Activated naive CD8-positive, alpha-beta T cell treated with anti-CD3 and anti-CD28 coated beads for 36 hours (primary cell): Measurements from ENCODE around the gene ISM1. TPM values are rescaled to one million over a fixed set of nuclear protein-coding genes. Genes with fewer than 3 reads are reported as not detected.
A peak's percentile ranks its signal among the peaks of the same experiment; 100 is the strongest.

Source experiments
- DNase-seq: peaks from one replicate; pipeline ENCODE4 v3.0.0; 2021
- H3K27ac Mint-ChIP-seq: one replicate; pipeline ENCODE4 v1.8.0; 2022; ENCODE audit warnings: mild to moderate bottlenecking, moderate library complexity, mixed read lengths
- H3K27me3 Mint-ChIP-seq: one replicate; pipeline ENCODE4 v1.8.0; 2022; ENCODE audit warnings: mild to moderate bottlenecking, mixed read lengths
- H3K36me3 Mint-ChIP-seq: one replicate; pipeline ENCODE4 v1.8.0; 2021; ENCODE audit warnings: mild to moderate bottlenecking, mixed read lengths
- H3K4me1 Mint-ChIP-seq: one replicate; pipeline ENCODE4 v1.8.0; 2021; ENCODE audit warnings: mixed read lengths
- H3K4me3 Mint-ChIP-seq: one replicate; pipeline ENCODE4 v1.8.0; 2022; ENCODE audit warnings: mild to moderate bottlenecking, moderate library complexity, mixed read lengths
- H3K9me3 Mint-ChIP-seq: one replicate; pipeline ENCODE4 v1.8.0; 2022; ENCODE audit warnings: mixed read lengths
- total RNA-seq, 2 experiments: library from RNA; stranded (reverse); gene quantifications; one replicate each; pipeline ENCODE4 v1.2.3, GENCODE V29; 2021

Gene ISM1
- total RNA-seq, 2 experiments from 2014 or later: 3.2 to 3.4 TPM

DNA sequence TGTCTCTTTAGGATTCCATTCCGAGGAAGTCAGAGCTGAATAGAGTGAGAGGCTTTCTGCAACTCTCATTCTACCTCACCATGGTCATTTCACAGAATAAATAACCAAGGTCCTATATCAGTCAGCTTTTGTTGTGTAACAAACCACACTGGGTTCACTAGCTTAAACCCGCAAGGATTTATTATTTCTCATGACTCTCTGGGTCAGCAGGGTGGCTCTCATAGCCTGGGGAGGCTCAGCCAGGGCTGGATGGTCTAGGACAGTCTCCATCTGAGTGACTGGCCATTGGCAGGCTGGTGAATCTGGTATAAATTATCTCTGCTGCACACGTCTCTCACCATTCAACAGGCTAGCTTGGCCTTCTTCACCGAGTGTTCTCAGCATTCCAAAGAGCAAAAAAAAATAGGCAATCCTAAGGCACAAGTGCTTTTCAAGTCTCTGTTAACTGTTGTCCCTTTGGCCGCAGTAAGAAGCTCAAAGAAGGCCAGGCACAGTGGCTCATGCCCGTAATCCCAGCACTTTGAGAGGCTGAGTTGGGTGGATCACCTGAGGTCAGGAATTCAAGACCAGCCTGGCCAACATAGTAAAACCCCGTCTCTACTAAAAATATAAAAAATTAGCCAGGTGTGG, 39.7 kb downstream of the ISM1 start:
- Mint-ChIP-seq H3K27ac (no peak overlapping the region), H3K4me3 (no peak overlapping the region), H3K9me3 (no peaks in the 10 kb centered on the region), H3K4me1 (peaks cover 9% of the 10 kb centered on the region), H3K27me3 (peaks cover 4% of the 10 kb centered on the region), H3K36me3 (no peaks in the 10 kb centered on the region)
- DNase-seq: no peak

DNA sequence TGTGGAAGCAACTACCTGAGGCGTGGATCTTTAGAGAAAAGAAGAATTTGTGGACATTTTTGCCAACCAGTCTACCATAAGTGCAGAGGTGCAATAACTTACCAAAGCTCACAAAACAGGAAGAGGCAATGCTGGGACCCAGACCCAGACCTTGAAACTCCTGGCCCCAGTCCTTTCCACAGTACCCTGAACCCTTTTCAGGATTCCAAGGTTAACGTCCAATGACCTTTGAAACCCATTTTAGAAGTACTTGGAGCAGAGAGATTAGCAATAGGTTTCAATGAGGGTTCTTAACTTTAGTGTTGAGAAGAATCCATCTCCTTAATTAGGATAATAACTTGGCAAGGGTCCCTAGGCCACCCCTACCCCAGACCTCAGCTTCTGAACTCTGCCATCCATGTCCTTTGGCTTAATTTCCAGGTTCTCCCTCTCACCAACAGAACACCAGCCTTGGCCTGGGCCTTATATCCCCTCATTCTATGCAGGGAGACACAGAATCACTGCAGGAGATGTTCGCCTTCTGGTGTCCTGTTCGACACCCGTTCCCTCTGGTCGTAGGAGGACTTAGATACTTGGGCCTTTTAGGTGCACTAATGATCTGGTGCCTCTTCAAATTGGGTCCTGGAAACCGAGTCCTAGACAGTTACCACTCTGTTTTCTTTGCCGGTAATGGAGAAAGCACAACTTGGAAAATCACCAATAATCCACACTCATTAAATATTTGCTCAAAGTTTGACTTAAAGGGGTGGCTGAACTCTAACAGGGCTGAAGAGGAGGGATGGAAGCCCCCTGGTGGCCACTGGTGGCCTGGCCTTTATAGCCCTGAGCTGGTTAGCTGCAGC, 40.6 kb downstream of the ISM1 start:
- Mint-ChIP-seq H3K4me3 (no peak overlapping the region), H3K4me1 (peaks cover 9% of the 10 kb centered on the region), H3K9me3 (no peaks in the 10 kb centered on the region), H3K36me3 (no peaks in the 10 kb centered on the region), H3K27me3 (peaks cover 4% of the 10 kb centered on the region), H3K27ac (no peak overlapping the region)
- peak; percentile 62 for DNase-seq

DNA sequence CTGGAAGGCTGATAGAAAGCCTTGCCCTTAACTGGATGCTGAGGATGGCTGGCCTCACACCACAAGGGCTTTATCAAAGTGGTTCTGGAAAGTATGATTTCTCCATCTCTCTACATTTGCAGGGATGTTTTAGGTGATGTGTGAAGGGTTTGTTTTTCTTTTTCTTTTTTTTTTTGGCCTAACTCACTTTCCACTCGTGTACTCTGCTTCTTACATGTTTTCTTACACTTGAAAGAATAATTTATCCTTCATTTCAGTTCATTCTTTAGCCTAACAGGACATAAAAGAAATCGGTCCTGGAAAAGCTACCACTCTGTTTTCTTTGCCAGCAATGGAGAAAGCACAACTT, 41.2 kb downstream of the ISM1 start:
- Mint-ChIP-seq H3K27ac (no peak overlapping the region), H3K9me3 (no peaks in the 10 kb centered on the region), H3K36me3 (no peaks in the 10 kb centered on the region), H3K4me1 (peaks cover 9% of the 10 kb centered on the region), H3K27me3 (peaks cover 4% of the 10 kb centered on the region), H3K4me3 (no peak overlapping the region)
- DNase-seq: no peak

DNA sequence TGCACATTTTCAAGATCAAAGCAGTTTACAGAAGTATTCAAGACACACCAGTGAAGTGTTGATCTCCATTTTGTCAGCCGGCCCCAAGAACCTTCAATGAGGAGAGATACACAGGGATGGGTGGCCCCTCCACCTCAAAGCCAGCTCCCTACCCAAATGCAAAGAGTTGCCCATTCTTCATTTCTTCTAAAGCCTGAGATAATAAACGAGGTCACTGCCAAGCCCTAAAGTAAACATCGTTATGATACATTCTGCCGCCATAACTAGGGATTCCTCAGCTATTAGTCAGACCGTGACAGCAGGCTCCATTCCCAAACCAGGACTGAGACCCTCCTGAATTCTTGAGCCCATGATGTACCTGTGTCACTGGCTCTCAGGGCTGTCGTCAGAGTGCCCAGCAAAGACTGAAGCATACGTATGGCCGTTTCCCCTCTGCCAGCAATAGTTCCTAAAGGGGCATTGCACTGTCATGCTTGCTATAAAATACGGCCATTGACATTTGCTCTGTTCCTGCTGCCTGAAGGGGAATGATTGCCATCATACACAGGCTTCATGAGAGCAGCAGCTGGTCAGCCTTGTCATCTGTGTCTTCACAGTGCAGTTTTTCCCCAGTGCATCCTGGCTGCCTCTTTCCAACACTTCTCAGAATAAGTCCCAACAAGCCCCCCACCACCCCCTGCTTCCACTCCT, 41.7 kb downstream of the ISM1 start:
- Mint-ChIP-seq H3K36me3 (no peaks in the 10 kb centered on the region), H3K4me1 (peaks cover 9% of the 10 kb centered on the region), H3K27ac (no peak overlapping the region), H3K9me3 (no peaks in the 10 kb centered on the region), H3K4me3 (no peak overlapping the region), H3K27me3 (peaks cover 4% of the 10 kb centered on the region)
- no peak for DNase-seq

DNA sequence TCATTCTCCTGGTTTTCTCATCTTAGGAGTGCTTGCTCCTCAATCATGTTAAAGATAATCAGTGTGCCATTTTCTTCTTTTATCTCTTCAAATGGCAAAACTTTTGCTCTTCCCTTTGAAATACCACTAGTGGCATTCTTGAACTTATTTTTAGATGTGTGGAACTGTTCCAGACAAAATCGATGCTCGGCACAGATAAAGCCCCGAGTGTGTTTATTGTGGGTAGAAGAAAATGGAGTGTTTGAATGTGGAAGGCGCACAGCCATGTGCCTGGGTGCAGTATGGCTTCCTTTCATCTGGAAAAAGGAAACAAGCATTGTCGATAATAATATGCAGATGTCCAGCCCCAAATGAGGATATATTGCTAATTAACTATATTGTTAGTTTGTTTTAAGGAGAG, 42.4 kb downstream of the ISM1 start:
- H3K27ac Mint-ChIP-seq: no peak overlapping the region
- H3K4me3 Mint-ChIP-seq: no peak overlapping the region
- H3K36me3 Mint-ChIP-seq: no peaks in the 10 kb centered on the region
- peaks cover 4% of the 10 kb centered on the region for H3K4me1 Mint-ChIP-seq
- H3K9me3 Mint-ChIP-seq: no peaks in the 10 kb centered on the region
- DNase-seq: no peak
- H3K27me3 Mint-ChIP-seq: peaks cover 10% of the 10 kb centered on the region

DNA sequence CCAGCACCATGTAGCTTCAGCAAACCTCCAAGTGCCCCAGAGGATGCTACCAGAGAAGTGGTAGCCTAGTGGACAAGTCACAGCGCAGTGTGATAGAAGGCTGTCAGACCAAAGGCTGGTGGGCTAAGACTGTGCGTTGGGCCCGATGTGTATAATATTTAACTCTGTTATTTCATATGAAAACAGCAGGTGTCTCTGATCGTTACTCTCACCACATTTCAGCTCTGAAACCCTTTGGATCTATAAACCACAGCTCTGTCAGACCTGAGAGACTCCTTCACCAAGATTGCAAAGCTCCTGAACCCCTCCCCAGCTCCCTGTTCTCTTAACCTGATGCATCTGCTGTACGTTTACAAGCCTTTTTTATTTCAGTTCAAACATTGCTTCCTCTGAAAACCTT, 43.8 kb downstream of the ISM1 start:
- H3K9me3 Mint-ChIP-seq: no peaks in the 10 kb centered on the region
- H3K4me3 Mint-ChIP-seq: no peak overlapping the region
- H3K27ac Mint-ChIP-seq: no peak overlapping the region

DNA sequence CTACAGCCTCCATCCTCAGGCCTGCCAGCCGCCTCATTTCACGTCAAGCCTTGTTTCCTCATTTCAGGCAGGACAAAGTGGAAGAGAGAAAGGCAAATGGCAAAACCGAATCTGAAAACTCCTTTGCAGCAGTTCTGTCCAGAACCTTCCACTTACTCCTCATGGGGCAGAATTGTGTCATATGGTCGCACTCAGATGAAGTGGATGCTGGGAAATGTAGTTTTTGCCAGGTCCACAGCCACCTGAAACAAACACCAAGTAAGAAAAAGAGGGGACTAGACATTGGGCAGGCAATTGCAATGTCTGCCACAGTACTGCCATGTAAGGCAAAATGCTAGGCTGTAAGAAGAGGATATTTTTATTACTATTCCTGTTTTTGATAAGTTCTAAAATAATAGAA, 44.9 kb downstream of the ISM1 start:
- Mint-ChIP-seq H3K27me3 (peaks cover 10% of the 10 kb centered on the region), H3K9me3 (no peaks in the 10 kb centered on the region), H3K27ac (no peak overlapping the region), H3K36me3 (peaks cover 2% of the 10 kb centered on the region), H3K4me3 (no peak overlapping the region), H3K4me1 (peaks cover 3% of the 10 kb centered on the region)
- DNase-seq: no peak

More for the DNA sequence above, 43.8 kb downstream of the ISM1 start:
- DNase-seq: no peak
- Mint-ChIP-seq H3K36me3 (no peaks in the 10 kb centered on the region), H3K27me3 (peaks cover 10% of the 10 kb centered on the region), H3K4me1 (peaks cover 3% of the 10 kb centered on the region)

DNA sequence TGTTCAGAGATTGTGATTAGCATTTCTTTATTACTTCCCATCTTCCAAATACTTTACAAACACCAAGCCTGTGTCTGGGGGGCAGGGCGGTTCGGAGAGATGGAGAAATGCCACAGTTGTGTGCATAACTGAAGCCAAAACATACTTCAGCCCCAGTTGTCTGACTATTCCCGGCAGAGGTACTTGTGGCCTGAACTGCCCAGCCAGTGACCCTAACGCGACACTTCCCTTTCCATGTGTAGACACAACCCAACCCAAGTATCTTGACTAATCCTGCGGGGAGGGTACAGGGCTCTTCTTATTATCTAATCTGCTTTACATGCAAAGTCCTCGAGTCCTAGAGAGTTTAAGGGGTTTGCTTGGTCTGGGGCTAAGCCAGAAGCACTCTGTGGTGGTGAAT, 46.2 kb downstream of the ISM1 start:
- Mint-ChIP-seq H3K4me1 (peaks cover 2% of the 10 kb centered on the region), H3K36me3 (peaks cover 8% of the 10 kb centered on the region), H3K9me3 (no peaks in the 10 kb centered on the region), H3K27ac (no peak overlapping the region), H3K4me3 (no peak overlapping the region), H3K27me3 (peaks cover 16% of the 10 kb centered on the region)
- no peak for DNase-seq

DNA sequence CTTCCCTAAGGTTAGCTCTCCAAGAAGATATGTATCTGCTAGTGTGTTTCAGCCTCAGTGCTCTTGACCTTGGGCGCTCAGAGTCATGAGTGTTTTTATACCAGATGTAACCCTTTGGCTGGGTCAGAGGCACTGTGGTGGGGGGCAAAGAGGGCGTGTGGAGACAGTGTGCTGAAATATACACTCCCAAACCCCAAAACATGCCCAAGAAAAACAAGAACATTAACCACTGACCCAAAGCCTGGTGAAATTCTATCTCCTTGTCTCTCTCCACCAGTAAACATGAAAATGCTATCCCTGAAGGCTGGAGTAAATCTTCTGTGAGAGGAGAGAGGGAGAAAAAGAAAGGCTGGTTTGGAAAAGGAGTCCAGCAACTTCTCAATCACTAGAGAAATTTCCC, 47.9 kb downstream of the ISM1 start:
- H3K4me3 Mint-ChIP-seq: no peak overlapping the region
- H3K9me3 Mint-ChIP-seq: no peaks in the 10 kb centered on the region
- H3K36me3 Mint-ChIP-seq: peaks cover 9% of the 10 kb centered on the region

DNA sequence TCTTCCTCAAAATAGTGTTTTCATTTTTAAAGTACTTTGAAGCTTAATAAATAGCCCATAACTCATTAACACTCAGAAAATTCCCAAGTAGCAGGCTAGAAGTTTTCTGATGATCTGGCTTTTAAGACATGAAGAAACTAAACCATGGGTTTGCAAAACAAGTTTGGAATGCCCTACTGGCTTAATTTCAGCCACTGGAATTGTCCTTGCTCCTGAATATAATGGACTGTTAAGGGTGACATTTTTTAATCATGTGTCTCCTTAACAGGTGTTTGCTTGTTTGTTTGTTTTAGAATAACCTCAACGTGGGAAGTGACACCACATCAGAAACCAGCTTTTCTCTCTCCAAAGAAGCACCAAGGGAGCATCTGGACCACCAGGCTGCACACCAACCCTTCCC, 49.1 kb downstream of the ISM1 start:
- Mint-ChIP-seq H3K27ac (no peak overlapping the region), H3K4me1 (no peaks in the 10 kb centered on the region), H3K27me3 (peaks cover 16% of the 10 kb centered on the region), H3K9me3 (no peaks in the 10 kb centered on the region), H3K36me3 (peaks cover 9% of the 10 kb centered on the region), H3K4me3 (no peak overlapping the region)
- DNase-seq: no peak

More for the DNA sequence above, 47.9 kb downstream of the ISM1 start:
- Mint-ChIP-seq H3K27me3 (peaks cover 16% of the 10 kb centered on the region), H3K4me1 (no peaks in the 10 kb centered on the region), H3K27ac (no peak overlapping the region)
- DNase-seq: no peak

DNA sequence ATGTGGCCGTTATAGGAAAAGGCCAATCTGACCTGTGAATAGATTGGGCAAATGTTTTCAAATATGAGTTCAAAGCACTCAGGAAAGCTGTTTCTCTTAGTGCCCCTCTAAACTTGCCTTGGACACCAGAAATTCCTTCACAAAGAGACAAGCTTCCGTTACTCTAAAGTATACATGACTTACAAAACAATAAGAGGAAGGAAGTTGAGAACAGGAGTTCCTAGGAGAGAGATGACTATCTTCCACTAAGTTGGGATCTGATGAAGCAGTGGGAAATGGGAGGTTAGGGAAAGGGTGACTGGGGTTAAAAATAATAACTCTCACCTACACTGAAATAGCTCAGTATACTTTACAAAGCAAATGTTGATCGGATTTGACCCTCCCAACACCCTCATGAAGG, 50.0 kb downstream of the ISM1 start:
- no peak for DNase-seq
- H3K27ac Mint-ChIP-seq: no peak overlapping the region
- no peak overlapping the region for H3K4me3 Mint-ChIP-seq
- H3K27me3 Mint-ChIP-seq: peaks cover 16% of the 10 kb centered on the region
- no peaks in the 10 kb centered on the region for H3K4me1 Mint-ChIP-seq
- no peaks in the 10 kb centered on the region for H3K9me3 Mint-ChIP-seq
- H3K36me3 Mint-ChIP-seq: peaks cover 9% of the 10 kb centered on the region

DNA sequence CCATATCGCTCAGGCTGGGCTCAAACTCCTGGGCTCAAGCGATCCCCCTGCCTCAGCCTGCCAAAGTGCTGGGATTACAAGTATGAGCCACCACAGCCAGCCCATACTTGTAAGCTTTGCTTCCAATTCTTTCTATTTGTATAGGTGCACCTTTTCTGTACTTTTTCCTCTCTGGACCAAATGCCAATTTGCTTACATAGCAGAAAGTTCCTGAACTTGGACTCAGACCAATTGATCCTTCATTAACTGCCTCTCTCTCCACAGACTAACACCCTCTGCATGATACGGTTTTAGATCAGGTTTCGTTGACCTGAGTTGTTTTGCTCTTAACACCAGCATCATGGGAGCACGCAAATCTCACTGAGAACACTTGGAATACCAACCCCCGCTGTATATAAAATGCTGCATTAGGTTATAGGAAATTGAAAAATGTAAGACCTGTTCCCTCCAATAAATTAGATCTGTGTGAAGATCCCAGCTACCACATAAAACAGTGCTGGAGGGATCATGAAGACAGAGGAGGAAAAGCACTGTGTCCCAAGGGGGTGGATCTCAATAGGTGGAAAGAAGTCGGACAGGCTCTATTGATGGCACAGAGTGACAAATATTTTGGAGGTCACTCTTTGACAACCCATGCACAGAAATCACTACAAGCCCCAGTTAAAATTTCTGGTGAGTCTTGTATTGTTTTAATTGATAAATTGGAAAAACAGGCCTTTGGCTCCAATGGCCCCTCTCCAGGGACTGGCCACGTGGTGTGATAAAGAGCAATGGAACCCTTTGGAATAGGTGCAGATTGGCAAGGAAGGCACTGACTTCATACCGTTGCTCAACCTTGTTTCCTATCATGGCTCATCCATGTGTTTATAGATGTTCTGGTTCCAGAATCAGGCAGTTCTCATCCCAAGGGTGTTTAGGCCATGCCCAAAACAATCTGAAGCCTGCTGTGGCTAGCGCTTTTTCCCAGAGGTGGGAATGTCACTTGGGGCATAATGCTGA, 51.2 kb downstream of the ISM1 start:
- H3K4me1 Mint-ChIP-seq: no peaks in the 10 kb centered on the region
- DNase-seq: no peak
- H3K36me3 Mint-ChIP-seq: peaks cover 9% of the 10 kb centered on the region
- H3K27me3 Mint-ChIP-seq: peaks cover 16% of the 10 kb centered on the region
- no peaks in the 10 kb centered on the region for H3K9me3 Mint-ChIP-seq
- H3K27ac Mint-ChIP-seq: no peak overlapping the region
- no peak overlapping the region for H3K4me3 Mint-ChIP-seq

DNA sequence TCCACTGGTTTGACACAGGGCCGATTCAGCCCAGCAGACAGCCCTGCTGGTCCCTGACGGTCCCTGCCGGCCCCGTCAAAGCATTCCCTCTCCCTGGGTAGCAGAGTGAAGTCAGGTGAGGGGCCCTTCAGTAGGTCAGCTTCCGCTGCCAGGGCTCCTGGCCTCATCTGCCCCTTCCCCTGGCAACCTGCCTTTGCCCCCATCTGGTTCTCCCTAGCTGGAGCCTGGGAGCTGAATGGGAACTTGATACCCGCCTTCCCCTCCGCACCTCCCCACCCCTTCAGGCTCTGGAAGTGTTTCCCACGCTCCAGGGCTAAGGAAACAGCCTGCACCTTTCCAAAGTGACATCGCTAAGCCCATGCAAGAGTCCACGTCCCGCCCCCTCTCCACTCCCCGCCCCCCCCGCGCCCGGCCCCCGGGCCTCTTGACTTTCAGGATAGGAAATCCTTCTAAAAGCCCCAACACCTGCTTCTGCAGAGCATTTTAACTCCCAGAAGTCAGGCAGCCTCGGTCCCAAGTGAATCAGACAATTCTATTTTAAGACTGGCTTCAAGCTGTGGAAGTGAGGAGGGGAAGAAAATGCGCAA, 53.3 kb downstream of the ISM1 start:
- Mint-ChIP-seq H3K27me3 (peaks cover 9% of the 10 kb centered on the region), H3K4me3 (no peak overlapping the region), H3K36me3 (peaks cover 9% of the 10 kb centered on the region), H3K9me3 (no peaks in the 10 kb centered on the region), H3K4me1 (no peaks in the 10 kb centered on the region), H3K27ac (no peak overlapping the region)
- no peak for DNase-seq

DNA sequence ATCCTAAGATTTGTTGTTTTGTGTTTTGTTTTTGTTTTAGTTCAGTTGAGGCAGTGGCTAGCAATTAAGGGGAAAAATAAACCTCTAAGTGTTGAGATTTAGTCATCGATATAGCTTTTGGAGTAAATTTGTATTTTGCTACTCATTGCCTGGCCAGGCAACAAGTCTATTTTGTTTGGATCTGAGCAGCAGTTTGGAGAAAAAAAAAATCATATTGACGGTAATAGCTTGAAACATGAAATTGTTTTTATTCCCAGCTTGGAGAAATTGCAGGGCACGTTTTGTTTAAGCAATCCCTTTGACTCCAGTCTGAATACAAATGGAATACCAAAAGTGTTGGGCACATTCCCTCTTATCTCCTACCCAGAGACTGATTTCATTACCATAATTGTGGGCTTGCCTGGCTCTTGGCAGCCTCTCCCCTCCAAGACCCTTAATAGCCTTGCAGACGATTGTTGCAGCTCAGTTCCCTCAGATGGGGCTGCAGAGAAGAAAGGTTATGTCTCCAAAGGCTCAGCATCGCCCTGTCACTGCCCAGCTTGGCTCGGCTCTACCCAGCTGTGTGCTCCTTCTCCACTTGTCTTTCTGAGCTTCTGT, 56.0 kb downstream of the ISM1 start:
- H3K4me3 Mint-ChIP-seq: no peak overlapping the region
- H3K4me1 Mint-ChIP-seq: no peaks in the 10 kb centered on the region
- H3K27ac Mint-ChIP-seq: no peak overlapping the region
- no peaks in the 10 kb centered on the region for H3K27me3 Mint-ChIP-seq
- DNase-seq: no peak
- H3K9me3 Mint-ChIP-seq: no peaks in the 10 kb centered on the region
- peaks cover 3% of the 10 kb centered on the region for H3K36me3 Mint-ChIP-seq
